ENCODE data around the gene CEP20.
"Not testable (repeated sequence)": the region's sequence is repeated elsewhere in the genome, so short reads cannot be mapped to it uniquely, and the experiment has no call there.

CEP20 gene, protein sequence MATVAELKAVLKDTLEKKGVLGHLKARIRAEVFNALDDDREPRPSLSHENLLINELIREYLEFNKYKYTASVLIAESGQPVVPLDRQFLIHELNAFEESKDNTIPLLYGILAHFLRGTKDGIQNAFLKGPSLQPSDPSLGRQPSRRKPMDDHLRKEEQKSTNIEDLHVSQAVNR

DNA sequence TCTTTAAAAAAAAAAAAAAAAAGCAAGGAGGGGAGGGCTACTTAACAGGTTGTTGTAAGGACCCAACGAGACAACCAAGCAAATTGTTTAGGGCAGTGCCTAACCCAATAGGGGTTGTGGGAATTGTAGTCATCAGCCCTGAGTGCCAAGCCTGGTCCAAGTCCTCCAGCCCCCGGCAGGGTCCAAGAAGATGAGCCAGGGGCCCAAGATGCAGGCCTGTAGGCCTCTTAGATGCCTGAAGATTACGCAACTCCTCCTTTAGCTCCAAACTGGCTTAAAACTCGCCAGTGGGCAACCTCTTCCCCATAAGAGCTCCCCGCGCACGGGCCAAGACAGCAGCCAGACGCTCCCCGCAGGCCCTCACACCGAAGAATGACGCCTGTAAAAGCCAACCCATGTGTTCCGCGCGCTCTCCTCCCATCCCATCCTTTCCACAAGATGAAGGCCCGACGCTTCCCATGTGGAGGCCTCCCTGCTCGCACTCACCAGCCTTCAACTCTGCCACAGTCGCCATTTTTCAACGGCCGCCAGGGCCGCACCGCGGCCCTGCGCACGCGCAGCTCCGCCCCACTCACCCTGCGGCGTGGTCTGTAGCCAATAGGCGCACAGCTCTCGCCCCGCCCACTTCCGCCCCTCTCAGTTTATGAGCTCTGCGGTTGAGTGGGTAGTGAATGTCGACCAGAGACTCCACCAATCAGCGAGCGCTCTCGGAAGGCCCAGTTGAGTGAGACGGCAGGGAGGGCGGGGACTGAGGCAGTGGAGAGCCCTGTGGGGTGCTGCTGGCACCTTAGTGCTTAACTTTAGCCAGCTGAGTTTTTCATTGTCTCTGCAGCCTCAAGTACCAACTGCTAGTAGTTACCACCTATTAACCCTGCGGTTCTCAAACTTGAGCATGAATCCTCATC lies at the start of gene CEP20:
Gene CEP20 (minus strand): TSS at position 532 of the 905 bp plus-strand sequence. CDS start 18 bp downstream, at position 514.
- peak; percentile 99 for DNase-seq

DNA sequence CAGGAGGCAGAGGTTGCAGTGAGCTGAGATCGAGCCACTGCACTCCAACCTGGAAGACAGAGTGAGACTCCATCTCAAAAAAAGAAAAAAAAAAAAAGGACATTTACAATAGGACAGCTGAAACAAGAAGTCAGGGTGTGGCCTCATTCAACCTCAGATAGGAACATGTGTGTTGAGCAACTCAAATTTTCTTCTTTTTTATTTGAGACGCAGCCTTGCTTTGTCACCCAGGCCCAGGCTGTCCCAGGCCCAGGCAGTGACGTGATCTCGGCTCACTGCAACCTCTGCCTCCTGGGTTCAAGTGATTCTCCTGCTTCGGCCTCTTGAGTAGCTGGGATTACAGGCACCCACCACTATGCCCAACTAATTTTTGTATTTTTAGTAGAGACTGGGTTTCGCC lies 48.4 kb upstream of the CEP20 start:
- not testable (repeated sequence) for DNase-seq

DNA sequence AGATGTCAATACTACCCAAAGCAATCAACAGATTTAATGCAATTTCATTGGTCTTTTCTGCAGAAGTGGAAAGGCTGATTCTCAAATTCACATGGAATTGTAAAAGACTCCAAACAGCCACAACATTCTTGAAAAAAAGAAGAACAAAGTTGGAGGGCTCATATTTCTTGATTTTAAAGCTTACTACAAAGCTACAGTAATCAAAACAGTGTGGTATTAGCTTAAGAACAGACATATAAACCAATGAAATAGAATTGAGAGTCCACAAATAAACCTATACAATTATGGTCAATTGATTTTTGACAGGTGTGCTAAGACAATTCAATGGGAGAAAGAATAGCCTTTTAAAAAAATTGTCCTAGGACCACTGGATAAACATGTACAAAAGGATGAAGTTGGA lies 46.6 kb upstream of the CEP20 start:
- DNase-seq, result no peak

DNA sequence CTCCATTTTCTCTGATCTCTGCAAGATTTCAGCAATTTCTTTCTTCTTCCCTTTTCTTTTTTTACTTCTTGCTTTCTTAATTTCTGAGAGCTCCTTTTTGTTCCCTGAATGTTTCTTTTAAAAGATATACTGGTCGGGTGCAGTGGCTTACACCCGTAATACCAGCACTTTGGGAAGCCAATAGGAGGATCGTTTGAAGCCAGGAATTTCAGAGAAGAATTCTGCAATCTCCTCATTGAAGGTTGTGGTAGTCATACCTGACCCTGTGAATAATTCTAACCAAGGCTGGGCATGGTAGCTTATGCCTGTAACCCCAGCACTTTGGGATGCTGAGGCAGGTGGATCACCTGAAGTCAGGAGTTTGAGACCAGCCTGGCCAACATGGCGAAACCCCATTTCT lies 45.4 kb upstream of the CEP20 start:
- DNase-seq, result no peak

DNA sequence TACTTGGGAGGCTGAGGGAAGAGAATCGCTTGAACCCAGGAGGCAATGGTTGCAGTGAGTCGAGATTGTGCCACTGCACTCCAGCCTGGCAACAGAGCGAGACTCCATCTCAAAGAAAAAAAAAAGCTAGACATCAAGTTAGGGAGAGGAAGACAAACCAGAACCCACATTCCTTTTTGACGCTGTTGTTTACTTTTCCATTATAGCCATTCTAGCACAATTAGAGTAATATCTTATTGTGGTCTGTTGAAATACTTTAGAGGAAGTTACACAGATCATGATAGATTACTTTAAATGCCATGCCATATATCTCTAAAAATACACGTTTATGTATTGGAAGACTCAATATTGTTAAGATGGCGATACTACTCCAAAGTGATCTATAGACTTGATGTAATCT lies 44.5 kb upstream of the CEP20 start:
- DNase-seq, result no peak

DNA sequence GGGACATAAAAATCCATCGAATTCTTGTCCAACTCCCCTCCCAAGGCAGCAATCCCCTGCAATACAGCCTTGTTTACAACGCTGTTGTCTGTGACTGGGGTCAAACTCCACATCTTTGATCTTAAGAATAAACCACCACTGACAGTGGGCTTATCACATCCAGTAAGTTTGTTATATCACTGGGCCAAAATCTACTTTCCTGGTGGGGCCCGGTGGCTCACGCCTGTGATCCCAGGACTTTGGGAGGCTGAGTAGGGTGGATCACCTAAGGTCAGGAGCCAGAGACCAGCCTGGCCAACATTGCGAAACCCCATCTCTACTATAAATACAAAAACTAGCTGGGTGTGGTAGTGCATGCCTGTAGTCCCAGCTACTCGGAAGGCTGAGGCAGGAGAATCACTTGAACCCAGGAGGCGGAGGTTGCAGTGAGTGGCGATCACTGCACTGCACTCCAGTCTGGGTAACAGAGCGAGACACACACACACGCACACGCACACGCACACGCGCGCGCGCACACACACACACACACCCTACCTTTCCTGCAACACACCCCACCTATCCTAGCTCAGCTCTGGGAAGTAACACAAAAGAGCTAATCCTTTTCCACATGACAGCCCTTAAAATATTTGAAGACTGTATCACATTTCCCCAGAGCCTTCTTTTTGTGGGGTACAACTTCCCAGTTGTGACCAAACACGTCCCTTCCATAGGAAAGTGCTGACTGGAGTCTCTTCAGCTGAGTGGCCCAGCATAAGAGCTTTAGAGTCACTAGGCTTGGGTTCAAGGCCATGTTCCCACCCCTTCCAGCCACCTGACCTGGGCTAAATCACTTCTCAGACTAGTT lies 40.1 kb upstream of the CEP20 start:
- no peak for DNase-seq

DNA sequence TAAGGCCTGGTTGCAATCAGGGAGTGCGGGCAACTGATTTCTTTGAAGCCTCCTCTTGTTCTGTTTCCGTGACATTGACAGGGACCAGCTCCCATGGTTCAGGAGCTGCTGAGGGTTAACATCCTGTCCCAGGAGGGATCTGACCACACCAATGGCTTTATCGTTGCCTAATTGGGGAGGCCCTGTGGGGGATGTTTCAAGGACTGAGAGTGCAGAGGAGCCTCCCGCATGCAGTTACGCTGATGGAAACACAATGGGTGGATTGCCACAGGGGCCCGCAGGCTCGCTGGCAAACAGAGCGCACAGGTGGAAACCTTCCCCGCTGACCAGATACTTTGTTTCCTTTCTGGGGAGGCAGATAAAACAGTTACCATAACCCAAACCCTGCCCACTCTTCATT lies 37.2 kb upstream of the CEP20 start:
- no peak for DNase-seq

DNA sequence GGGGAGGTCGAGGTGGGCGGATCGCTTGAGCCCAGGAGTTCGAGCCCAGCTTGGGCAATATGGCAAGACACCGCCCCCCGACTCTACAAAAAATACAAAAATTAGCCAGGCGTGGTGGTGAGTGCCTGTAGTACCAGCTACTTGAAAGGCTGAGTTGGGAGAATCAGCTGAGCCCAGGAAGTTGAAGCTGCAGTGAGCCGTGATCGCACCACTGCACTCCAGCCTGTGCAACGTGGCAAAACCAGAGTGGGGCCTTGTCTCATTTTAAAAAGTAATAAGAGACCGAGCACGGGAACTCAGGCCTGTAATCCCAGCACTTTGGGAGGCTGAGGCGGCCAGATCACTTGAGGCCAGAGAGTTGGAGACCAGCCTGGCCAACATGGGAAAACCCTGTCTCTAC lies 36.6 kb upstream of the CEP20 start:
- DNase-seq, result no peak

DNA sequence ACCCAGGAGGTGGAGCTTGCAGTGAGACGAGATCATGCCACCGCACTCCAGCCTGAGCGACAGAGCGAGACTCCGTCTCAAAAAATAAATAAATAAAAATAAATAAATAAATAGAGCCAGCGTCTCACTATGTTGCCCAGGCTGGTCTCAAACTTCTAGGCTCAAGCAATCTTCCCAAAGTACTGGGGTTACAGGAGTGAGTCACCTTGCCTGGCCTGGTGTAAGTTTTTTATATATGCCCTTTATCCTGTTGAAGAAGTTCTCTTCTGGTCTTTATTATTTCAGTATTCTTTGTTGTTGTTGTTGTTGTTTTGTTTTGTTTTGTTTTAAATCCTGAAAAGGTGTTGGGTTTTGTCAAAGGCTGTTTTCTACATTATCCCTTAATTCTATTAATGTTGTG lies 30.9 kb upstream of the CEP20 start:
- no peak for DNase-seq

DNA sequence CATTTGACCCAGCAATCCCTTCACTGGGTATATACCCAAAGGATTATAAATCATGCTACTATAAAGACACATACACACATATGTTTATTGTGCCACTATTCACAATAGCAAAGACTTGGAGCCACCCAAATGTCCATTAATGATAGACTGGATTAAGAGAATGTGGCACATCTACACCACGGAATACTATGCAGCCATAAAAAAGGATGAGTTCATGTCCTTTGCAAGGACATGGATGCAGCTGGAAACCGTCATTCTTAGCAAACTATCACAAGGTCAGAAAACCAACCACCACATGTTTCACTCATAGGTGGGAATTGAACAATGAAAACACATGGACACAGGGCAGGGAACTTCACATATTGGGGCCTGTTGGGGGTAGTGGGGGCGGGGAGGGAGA lies 29.9 kb upstream of the CEP20 start:
- DNase-seq, result not testable (repeated sequence)

DNA sequence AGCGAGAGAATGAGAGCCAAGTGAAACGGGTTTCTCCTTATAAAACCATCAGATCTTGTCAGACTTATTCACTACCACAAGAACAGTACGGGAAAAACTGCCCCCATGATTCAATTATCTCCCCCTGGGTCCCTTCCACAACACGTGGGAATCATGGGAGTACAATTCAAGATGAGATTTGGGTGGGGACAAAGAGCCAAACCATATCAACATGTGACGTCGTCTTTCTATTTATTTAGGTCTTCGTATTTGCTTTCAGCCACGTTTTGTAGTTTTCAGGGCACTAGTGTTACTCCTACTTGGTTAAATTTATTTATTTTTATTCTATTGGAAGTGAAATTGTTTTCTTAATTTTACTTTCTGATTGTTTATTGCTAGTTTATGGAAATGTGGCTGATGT lies 27.9 kb upstream of the CEP20 start:
- no peak for DNase-seq

DNA sequence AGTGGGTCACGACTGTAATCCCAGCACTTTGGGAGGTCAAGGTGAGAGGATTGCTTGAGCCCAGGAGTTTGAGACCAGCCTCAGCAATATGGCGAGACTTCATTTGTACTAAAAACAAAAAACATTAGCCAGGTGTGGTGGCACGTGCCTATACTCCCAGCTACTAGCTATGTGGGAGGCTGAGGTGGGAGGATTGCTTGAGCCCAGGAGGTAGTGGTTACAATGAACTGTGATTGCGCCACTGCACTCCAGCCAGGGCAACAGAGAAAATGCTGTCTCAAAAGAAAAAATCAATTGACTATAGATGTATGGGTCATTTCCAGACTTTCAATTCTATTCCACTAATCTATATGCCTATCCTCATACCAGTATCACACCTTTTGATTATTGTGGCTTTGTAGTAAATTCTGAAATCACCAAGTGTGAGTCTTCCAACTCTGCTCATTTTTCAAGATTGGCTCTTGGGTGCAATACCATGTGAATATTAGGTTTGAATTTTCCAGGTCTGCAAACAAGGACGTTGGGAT lies 27.2 kb upstream of the CEP20 start:
- DNase-seq, result no peak

DNA sequence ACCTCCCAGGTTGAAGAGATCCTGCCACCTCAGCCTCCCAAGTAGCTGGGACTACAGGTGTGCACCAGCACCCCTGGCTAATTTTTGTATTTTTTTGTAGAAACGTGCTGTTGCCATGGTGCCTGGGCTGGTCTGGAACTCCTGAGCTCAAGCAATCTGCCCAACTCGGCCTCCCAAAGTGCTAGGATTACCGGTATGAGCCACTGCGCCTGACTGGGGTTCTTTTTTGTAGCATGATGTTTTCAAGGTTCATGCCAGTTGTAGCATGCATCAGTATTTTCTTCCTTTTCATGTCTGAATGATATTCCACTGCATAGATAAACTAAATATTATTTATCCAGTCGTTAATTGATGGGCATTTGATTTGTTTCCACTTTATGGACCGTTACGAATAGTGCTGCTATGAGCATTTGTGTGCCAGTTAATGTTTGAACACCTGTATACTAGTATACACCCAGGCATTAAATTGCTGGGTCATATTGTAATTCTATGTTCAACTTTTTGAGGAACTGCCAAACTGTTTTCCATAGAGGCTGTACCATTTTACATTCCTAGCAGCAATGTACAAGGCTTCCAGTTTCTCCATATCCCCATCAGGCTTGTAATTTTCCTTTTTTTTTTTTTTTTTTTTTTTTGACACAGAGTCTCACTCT lies 24.8 kb upstream of the CEP20 start:
- no peak for DNase-seq

DNA sequence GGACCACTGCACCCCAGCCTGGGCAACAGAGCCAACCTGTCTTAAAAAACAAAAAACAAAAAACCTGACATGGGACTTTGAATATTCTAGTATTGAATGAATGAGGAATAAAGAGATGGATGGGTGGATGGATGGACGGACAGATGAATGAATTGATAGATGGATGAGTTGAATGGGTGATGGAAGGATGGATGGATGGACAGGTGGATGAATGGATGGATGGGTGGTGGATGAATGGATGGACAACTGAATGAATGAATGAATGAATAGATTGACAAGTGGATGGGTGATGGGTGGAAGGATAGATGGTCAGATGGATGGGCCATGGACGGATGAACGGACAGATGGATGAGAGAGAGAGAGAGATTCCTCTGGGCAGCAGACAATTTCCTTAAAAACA lies 22.8 kb upstream of the CEP20 start:
- no peak for DNase-seq

DNA sequence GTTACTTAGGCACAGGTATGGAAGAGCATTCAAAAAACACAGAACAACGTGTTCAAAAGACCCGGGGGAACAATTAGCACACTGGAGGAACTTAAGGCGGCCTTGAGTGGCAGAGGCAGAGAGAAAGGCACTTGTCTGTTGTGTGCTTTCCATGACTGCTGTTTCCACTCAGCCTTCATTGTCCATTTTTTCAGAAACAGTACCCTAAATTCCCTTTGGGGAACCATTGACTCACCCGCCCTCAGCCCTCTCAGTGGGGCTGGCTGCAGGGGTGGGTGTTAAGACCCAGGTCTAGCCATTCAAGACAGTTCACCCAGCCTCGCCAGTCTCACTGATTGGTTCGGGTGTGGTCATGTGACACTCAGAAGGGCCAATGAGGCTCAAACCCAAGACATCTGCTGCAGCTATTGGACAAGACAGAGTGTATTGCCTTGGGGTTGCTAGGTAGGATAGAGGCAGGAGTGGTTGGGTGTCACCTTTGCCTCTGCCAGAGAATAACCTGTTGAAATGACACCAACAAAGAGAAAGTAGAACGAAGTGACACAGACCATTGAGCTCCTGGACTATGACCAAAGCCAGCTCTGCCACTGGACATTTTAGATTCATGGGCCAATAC lies 19.6 kb upstream of the CEP20 start:
- no peak for DNase-seq

DNA sequence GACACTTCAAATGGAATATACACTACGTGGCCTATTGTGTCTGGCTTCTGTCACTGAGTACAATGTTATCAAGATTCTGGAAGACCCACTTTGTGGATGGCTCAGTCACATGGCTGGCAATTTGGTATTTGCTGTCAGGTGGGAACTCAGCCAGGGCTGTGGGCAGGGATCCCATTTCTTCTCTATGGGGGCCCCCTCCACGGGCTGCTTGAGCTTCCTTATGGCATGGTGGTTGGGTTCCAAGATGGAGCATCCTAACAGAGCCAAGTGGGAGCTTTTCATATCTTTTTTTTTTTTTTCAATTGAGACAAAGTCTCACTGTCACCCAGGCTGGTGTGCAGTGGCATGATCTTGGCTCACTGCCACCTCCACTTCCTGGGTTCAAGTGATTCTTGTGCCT lies 18.0 kb upstream of the CEP20 start:
- DNase-seq, result no peak

DNA sequence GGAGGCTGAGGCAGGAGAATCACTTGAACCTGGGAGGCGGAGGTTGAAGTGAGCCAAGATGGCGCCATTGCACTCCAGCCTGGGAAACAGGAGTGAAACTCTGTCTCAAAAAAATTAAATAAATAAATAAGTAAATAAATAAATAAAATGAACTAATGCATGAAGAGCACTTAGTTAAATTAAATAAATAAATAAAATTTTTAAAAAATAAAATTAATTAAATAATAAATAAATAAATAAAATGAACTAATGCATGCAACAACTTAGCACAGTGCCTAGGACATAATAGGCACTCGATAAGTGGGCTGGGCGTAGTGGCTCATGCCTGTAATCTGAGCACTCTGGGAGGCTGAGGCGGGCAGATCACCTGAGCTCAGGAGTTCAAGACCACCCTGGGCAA lies 15.6 kb upstream of the CEP20 start:
- no peak for DNase-seq

DNA sequence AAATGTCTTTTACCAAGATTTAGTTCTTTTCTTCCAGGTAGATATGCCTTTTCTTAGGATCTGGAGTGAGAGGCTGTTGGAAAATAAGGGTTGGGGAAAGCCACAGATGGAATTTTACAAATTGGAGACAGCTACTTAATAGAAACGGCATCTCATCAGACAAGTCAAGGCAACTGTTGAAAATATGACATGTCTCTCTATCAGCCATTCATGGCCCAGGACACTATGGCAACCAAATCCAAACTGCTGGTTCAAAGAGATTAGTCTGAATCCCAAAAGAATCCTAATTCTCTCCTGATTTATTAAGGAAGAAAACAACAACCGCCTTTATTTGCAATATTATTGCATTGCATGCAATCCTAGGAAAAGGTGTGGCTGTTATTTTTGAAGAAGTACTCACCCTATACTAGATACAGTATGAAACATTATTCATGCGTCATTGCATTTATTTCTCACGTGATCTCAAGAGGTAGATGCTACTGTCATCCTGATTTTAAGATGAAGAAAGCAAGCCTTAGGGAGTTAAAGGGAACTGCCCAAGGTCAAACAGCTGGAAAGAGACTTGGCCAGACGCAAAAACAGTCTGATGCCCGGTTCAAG lies 12.6 kb upstream of the CEP20 start:
- DNase-seq, result no peak

DNA sequence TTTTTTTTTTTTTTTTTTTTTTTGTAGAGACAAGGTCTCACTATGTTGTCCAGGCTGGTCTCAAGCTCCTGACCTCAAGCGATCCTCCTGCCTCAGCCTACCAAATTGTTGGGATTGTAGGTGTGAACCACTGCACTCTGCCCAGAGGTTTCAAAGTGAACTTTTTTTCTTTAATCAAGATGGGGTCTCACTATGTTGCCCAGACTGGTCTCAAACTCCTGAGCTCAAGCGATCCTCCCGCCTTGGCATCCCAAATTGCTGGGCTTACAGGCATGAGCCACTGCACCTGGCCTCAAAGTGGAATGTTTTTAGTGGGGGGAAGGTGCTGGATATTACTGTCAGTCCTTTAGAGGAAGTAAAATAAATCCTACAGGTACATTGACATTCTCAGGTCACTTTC lies 12.0 kb upstream of the CEP20 start:
- no peak for DNase-seq

DNA sequence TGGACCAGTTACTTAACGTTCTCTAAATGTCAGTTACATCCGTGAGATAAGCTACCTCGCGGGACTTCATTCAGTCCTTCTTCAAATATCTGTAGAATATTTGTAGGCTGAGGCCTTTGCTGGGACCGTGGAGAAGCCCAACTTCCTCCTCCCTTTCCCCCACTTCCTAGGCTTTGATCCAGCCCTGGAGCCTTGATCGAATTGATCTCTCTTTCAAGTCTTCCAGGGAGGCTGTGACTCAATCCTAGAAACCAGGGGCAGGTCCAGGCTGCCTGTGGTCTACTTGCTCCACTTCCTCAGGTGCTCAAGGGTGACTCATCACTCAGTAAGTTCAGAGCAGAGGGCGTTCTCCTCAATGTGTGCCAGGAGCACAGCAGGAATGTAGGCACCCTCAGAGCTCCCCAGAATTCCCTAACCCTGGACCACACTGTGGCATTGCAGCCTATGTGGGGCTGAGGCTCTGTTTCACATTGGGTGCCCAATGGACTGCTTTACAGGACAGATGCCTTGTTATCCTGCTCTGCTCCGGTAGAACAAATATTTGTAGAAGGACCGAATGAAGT lies 11.2 kb upstream of the CEP20 start:
- DNase-seq, result no peak

DNA sequence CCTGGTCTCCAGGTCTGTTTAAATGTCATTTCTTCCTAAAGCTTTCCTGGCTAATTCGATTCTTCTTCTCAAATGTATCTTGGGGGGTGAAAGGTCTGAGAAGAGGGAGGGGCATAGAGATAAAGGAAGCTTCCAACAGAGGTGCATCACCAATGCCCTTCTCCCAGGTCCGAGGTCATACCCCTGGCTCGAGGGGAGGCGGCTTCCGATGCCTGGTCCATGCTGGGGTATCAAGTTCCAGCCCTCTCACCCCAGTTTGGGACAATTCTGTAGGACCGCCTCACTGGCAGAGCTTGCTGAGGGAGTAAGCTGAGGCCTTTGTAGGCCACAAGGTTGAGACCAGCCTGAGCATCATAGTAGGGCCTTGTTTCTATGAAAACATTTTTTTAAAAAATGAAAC lies 10.3 kb upstream of the CEP20 start:
- no peak for DNase-seq

DNA sequence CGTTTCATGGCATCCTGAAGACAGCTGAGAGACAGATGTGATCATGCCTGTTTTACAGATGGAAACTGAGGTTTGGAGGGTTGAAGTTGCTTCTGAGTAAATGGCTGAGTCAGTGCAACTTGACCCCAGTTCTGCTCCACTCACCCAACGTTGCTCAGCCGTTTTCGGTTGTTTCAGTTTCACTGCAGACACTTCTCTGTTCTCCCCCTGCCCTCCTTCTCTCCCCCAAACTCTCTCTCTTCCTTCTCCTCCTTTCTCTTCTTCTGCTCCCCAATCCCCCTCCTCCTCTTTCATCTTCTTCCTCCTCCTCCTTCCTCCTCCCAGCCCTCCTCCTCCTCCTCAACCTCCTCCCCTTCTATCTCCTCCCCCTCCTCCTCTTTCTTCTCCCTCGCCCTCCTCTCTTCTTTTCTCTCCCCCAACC lies 9.4 kb upstream of the CEP20 start:
- no peak for DNase-seq
